AG04449 (cell line): Measurements from ENCODE around the gene SHISAL1.

Experiments
- CTCF ChIA-PET: fragments of 350-600 bp; formaldehyde crosslinking; extraction: SDS; loops from one replicate; lab custom pipeline; 2021; ENCODE audit warnings: antibody characterized with exemption; lab: Yijun Ruan, JAX
- POLR2A ChIA-PET: fragments of 400-600, 350-600 bp; formaldehyde crosslinking; extraction: SDS; loops from one replicate; lab custom pipeline; 2020; ENCODE audit warnings: antibody characterized with exemption, inconsistent platforms; lab: Yijun Ruan, JAX
- DNase-seq: peaks from one replicate; pipeline ENCODE4 v3.0.0-alpha.2; 2010; ENCODE audit warnings: low read depth, low spot score
- H3K4me3 ChIP-seq: 2 replicates; pipeline ENCODE4 v1.5.1; 2011; ENCODE audit warnings: low read depth, mild to moderate bottlenecking, control low read depth, low read length
- CTCF ChIP-seq: IDR thresholded peaks from one replicate; pipeline ENCODE4 v1.5.1; 2011; ENCODE audit warnings: mild to moderate bottlenecking, moderate library complexity, low read length, control low read depth, inconsistent platforms; ENCODE audit not compliant: insufficient read depth; ENCODE audit errors: missing control alignments

Gene SHISAL1

GRCh38 chr22:44340271-44341239, 27.8 kb upstream of the SHISAL1 start:
- ChIA-PET CTCF (interaction anchor here (0.6 to 1.2 kb wide), 2 partner anchors 285 to 347 kb away, joined by 3 read pairs; no protein-coding TSS in a partner anchor), POLR2A (no interaction called here)
- no peak overlapping the region for H3K4me3 ChIP-seq
- DNase-seq: no peak
- no peak for TF ChIP-seq CTCF

- no peak for DNase-seq
- no peak for TF ChIP-seq CTCF
- ChIA-PET CTCF (interaction anchor here (1.1 kb wide), 1 partner anchor 229 kb away, joined by 3 read pairs; no protein-coding TSS in a partner anchor), POLR2A (no interaction called here)
- H3K4me3 ChIP-seq: no peak overlapping the region
These were observed 26.2 kb upstream of the SHISAL1 start for GRCh38 chr22:44338906-44339305.

- POLR2A ChIA-PET: interaction anchor here (0.7 kb wide), 1 partner anchor 11 kb away, joined by 3 read pairs; no protein-coding TSS in a partner anchor
- TF ChIP-seq CTCF: no peak
- no peak for DNase-seq
- CTCF ChIA-PET: interaction anchor here (1.1 to 2.0 kb wide), 2 partner anchors 12 to 229 kb away, joined by 3 to 6 read pairs; no protein-coding TSS in a partner anchor
- no peak overlapping the region for H3K4me3 ChIP-seq
These were observed 25.5 kb upstream of the SHISAL1 start for GRCh38 chr22:44338177-44338810.

- CTCF ChIA-PET: interaction anchor here (2.0 kb wide), 1 partner anchor 11 kb away, joined by 6 read pairs; no protein-coding TSS in a partner anchor
- no peak overlapping the region for H3K4me3 ChIP-seq
- TF ChIP-seq CTCF: no peak
- no peak for DNase-seq
- POLR2A ChIA-PET: interaction anchor here (0.7 kb wide), 1 partner anchor 11 kb away, joined by 3 read pairs; no protein-coding TSS in a partner anchor
These were observed 24.9 kb upstream of the SHISAL1 start for GRCh38 chr22:44337678-44338004.

GRCh38 chr22:44336962-44337677, 24.4 kb upstream of the SHISAL1 start:
- no peak for DNase-seq
- TF ChIP-seq CTCF: no peak
- no peak overlapping the region for H3K4me3 ChIP-seq
- ChIA-PET POLR2A (interaction anchor here (0.7 kb wide), 1 partner anchor 12 kb away, joined by 3 read pairs; no protein-coding TSS in a partner anchor), CTCF (interaction anchor here (2.0 kb wide), 1 partner anchor 11 kb away, joined by 6 read pairs; no protein-coding TSS in a partner anchor)
